Activated CD4-positive, alpha-beta T cell treated with anti-CD3 and anti-CD28 coated beads, Interleukin-2, Interleukin-4, amounts not matched to agents 100 ng/mL and 50 ng/mL, durations not matched to agents 16 hours and 8 hours (primary cell): Measurements from ENCODE around the gene OPRD1.
"Not testable (repeated sequence)": the region's sequence is repeated elsewhere in the genome, so short reads cannot be mapped to it uniquely, and the experiment has no call there.

Experiments
- DNase-seq: peaks from one replicate; pipeline ENCODE4 v3.0.0-alpha.2; 2020; ENCODE audit warnings: low spot score

OPRD1 gene

DNA sequence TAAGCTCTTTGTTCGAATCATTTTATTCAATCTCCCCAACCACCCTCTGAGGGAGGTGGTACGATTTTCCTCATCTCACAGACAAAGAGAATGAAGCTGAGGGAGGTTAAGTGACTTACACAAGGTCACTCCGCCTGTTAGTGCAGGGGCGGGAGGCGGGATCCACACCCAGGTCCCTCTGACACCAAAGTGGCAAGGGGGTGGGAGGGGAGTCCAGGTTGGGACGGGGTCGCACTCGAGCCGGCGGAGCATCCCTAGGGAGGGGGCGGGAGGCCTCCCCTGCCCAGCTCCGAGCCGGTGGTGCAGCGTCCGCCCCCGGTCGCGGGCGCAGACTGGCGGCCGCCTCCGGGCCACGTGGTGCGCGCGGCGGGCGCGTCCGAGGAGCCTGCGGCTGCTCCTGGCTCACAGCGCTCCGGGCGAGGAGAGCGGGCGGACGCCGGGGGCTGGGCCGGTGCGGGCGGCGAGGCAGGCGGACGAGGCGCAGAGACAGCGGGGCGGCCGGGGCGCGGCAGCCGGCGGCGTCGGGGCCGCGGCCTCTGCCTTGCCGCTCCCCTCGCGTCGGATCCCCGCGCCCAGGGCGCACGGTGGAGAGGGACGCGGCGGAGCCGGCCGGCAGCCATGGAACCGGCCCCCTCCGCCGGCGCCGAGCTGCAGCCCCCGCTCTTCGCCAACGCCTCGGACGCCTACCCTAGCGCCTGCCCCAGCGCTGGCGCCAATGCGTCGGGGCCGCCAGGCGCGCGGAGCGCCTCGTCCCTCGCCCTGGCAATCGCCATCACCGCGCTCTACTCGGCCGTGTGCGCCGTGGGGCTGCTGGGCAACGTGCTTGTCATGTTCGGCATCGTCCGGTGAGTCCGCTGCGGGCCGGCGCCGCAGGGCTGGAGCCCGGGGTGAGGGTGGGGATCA lies at the start of gene OPRD1:
TSS of gene OPRD1 (plus strand) at position 405 of the 903 bp plus-strand sequence. CDS start at position 619, 214 bp downstream.
- DNase-seq, result no peak

DNA sequence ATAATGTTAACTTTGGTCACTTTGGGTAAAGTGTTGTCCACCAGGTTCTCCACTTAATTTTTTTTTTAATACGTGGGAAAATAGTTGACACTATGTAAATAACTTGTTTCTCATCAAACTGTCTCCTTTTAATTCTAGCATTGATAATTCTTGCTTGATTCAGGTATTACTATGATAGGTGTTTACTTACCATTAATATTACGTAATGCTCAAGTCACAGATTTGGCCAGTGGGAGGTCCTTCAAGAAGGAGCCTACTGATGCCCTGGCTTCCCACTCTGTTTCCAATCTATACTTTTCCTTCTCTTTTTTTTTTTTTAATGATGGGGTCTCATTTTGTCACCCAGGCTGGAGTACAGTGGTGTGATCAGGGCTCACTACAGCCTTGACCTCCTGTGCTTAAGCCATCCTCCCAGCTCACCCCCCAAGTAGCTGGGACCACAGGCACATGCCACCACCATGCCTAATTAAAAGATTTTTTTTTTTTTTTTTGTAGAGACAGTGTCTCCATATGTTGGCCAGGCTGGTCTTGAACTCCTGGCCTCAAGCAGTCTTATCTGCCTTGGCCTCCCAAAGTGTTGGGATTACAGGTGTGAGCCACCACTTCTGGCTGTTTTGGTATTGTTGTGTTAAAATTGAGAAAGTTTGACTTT lies 45.3 kb upstream of the OPRD1 start:
- DNase-seq, result no peak

DNA sequence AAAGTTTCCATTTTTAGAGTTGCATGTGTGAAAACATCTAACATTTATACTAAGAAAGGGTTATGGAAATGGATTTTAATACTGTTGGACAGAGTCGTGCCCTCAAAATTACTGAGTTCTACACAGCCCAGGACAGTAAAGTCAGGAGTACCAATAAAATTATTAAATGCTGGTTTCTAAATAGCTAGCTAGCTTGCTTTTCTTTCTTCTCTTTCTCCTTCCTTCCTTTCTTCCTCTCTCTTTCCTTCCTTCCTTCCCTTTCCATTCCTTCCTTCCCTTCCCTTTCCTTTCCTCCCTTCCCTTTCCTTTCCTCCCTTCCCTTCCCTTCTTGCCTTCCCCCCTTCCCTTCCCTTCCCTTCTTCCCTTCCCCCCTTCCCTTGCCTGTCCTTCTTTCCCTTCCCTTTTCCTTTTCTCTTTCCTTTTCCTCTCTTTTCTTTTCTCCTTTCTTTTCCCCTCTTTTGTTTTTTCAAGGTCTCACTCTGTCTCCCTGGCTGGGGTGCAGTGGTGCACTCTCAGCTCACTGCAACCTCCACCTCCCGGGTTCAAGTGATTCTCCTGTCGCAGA lies 41.3 kb upstream of the OPRD1 start:
- DNase-seq, result no peak

DNA sequence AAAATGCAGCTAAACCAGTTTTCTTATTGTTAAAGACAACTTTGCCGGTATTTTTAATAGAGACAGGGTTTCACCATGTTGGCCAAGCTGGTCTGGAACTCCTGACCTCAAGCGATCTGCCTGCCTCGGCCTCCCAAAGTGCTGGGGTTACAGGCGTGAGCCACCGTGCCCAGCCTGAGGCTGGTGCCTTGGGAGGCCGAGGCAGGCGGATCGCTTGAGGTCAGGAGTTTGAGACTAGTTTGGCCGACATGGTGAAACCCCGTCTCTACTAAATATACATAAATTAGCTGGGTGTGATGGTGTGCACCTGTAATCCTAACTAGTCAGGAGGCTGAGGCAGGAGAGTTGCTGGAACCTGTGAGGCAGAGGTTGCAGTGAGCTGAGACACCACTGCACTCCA lies 40.0 kb upstream of the OPRD1 start:
- not testable (repeated sequence) for DNase-seq

DNA sequence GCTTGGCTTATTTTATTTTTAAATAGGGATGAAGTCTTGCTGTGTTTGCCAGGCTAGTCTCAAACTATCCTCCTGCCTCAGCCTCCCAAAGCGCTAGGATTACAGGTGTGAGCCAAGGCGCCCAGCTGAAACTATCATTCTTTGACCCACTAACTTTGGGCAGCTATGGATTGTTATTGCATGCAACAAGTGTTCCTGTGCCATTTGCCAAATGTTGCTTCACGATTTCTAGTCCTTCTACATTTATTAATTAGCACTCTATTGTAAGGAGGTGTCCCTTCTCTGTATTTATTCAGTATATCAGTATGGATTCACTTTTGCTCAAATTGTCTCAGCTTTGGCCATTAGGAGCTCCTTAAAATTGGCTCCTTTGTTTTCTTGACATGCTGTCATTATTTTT lies 38.9 kb upstream of the OPRD1 start:
- no peak for DNase-seq

DNA sequence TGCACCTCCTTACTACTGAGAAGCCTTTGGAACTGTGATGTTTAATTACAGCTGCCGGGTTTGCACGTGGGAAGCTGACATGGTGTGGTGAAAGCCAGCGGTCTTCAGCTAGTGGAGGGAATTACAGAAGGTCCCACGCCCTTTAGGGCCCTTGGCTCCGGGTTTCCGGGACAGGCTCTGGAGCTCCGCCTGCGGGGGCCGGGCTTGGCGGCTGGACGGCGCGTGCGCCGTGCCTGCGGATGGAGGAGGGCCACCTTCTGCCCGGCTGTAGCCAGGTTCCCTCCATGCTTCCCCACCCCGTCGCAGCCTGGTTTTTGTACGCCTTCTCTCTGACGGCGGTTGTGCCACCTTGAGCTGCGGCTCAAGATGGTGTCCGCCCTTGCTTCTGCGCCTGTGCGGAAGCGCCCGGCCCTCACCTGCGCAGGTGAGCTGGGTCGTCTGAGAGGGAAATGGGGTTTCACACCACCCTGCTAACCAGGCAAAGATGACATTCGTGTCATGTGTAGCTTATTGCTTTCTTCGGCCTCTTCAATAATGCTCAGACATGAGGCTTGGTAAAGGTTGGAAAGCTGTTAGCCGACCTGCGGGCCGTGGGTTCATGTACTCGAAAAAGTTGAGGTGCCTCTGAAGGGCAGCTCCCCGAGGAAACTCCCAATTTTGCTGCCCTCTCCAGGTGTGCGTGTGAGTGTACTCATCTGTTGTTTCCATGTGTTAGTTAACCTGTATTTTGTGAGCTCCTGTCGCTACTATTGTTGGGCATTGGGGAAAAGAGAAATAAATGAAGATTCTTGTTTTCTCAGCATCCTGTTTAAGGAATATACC lies 36.6 kb upstream of the OPRD1 start:
- DNase-seq, result peak; percentile 58

DNA sequence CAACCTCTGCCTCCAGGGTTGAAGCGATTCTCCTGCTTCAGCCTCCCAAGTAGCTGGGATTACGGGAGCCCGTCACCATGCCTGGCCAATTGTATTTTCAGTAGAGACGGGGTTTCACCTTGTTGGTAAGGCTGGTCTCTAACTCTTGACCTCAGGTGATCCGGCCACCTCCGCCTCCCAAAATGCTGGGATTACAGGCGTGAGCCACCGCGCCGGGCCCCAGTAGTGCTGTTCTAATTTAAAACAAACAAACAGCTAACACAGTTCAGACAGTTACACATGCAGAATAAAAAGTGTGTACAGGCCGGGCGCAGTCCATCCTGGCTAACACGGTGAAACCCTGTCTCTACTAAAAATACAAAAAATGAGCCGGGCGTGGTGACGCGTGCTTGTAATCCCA lies 35.6 kb upstream of the OPRD1 start:
- DNase-seq, result no peak

DNA sequence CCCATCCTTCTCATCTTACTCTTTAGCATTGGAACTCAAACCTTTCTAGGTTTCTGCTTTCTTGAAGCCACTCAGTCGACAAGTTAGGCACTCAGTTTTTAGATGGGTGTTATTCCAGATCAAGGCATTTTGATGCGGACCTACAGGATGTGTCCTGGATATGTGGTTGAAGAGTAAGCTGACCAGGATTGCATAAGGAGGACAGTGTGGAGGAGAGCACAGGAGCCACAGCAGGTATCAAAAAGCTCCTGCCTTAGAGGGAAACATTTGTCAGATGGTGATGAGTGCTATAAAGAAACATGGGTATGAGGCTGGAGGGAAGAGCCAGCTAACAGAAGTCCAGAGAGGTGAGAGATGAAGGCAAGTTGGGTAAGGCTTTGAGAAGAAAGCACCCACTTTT lies 33.9 kb upstream of the OPRD1 start:
- DNase-seq, result no peak

DNA sequence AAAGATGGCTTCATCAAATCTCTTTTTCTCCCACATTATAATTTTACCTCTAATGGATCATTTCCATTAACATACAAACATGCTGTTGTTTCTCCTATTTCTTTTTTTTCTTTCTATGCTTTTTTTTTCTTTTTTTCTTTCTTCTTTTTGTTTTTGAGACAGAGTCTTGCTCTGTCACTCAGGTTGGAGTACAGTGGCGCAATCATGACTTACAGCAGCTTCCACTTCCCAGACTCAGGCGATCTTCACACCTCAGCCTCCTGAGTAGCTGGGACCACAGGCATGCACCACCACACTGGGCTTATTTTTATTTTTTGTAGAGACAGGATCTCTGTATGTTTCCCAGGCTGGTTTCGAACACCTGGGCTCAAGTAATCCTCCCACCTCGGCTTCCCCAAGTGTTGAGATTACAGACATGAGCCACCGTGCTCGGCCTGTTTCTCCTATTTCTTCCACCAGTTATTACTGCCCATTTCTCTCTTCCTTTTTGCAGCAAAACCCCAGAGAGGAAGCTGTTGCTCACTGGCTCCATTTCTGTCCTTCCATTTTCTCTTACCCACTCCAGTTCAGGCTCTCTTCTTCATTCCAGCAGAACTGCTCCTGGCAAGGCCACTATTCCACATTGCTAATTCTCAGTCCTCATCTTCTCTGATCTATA lies 32.1 kb upstream of the OPRD1 start:
- no peak for DNase-seq

DNA sequence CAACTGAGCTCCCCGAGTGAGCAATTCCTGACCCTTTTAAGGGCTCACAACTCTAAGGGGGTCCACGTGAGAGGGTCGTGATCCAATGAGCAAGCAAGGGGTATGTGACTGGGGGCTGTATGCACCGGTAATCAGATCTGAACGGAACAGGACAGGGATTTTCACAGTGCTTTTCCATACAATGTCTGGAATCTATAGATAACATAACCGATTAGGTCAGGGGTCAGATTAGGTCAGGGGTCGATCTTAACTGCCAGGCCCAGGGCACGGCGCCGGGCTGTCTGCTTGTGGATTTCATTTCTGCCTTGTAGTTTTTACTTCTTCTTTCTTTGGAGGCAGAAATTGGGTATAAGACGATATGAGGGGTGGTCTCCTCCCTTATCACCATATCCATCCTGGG lies 30.7 kb upstream of the OPRD1 start:
- no peak for DNase-seq

DNA sequence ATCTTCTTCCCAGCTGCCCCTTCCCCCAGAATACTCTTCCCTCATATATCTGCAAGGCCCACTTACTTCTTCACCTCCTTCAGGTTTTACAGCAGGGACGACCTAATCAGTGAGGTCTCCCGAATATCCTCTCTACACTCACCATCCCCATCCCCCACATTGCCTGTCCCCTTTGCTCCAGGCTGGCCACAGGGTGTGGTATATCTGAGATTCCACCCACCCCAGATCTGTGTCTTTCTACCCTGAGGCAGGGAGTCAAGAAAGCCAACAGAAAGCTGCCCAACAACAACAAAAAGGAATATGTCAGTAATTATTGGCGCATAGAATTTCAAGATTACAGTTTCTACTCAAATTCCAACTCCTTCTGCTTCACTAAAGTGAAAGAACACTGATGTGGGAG lies 30.0 kb upstream of the OPRD1 start:
- DNase-seq, result no peak

DNA sequence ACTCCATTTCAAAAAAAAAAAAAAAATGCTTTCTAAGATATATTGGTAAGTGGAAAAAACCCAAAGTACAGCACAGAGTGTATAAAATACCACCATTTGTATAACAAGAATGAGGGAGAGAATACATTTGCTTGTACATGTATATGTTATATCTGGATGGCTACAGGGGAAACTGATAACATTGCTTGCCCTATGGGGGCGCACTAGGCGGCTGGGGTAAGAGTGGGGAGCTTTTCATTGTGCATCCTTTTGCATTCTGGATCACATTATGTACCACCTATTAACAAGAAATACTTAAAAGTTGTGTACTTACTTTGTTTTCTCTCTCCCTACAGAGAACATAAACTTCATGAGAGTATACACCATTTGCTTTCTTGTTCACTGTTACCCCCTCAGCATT lies 28.6 kb upstream of the OPRD1 start:
- no peak for DNase-seq

DNA sequence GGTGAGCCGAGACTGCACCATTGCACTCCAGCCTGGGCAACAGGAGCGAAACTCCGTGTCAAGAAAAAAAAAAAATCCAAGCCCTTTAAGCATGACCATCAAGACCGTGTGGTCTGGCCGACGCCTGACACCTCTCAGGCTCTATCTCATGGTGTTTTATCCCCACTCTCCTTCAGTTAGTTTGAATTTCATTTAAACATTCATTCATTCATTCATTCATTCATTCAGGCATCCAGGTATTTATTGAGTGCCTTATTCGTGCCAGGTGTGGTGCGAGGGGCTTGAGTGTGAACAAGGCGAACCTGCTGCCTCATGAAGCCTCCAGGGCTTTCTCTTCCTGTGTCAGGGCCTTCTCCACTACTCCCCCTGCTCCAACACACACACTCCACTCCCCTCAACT lies 22.6 kb upstream of the OPRD1 start:
- DNase-seq, result no peak

DNA sequence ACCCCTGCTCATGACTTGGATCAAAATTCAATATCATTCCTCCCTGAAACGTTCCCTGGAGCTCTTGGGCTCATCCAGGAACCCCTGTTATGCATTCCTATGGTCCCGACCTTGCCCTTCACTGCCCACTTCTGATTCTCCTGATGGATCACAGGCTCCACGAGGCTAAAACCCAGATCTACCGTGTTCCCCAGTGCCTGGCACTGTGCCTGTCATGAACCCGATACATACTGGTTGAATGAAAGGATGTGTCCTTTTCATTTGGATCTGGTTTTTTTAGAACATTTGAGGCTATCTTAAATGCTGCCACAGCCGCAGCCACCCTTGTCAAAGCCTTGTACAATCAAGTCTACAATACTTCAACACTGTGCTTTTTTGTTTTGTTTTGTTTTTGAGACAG lies 22.2 kb upstream of the OPRD1 start:
- no peak for DNase-seq

DNA sequence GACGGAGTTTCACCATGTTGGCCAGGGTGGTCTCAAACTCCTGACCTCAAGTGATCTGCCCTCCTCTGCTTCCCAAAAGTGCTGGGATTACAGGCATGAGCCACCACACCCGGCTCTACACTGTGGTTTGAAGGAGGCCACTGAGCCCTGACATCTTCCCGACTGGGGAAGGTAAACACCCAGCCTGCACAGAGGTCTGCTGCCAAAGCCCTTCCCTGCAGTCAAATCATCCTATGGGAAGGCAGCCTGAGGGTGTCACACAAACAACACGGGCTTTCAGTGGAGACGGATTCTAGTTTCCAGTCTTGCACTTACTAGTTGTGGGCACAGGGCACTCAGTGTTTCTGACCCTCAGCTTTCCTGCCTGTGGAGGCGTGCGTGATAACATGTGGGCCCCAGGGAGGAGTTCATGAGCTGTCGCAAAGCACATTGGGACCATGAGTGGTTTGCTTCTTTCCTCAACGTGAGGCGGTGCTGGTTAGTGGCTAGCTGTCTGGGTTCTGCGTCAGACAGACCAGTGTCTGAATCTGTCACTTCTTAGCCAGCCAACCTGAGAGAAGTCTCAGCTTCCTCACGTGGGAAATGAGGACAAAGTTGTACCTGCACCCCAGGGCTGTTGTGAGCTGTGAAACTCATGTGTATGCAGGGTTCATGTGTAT lies 21.5 kb upstream of the OPRD1 start:
- DNase-seq, result no peak

DNA sequence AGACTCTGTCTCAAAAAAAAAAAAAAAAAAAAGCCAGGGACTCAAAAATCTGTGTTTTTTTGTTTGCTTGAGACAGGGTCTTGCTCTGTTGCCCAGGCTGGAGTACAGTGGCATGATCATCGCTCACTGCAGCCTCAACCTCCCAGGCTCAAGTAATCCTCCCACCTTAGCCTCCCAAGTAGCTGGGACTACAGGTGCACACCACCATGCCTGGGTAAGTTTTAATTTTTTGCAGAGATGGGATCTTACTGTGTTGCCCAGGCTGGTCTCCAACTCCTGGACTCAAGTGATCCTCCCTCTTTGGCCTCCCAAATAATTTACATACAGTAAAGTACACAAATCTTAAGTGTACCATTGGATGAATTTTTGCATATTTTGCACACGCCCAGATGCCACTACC lies 20.0 kb upstream of the OPRD1 start:
- not testable (repeated sequence) for DNase-seq

DNA sequence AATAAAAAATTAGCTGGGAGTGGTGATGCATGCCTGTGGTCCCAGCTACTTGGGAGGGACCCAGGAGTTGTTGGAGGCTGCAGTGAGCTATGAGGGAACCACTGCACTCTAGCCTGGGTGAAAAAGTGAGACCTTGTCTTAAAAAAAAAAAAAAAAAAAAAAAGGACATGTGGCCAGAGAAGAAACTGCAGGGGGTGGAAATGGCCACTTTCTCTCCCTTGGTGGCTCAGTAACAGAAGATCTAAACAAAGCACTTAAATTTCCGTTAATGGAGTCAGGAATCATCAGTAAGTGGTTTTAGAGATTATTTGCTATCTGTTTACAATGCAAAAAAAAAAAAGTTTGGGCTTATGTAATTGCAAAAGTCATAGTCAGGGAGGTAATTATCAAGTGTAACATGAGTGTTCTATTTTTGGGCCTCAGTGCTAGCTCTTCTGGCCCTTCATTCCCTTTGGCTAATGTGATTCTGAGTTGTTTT lies 19.3 kb upstream of the OPRD1 start:
- no peak for DNase-seq

DNA sequence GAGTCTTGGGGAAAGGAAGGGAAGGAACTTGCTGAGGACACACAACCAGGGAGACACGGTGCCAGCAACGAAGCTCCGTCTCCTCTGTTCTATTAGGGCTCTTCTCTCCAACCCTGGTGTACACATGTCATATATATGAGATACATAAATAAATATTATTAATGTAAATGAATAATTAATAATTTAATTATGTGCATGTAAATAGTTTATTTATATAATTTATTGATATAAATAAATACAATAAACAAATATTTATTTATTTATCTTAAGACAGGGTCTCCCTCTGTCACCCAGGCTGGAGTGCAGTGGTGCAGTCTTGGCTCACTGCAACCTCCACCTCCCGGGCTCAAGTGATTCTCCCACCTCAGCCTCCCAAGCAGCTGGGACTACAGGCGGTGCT lies 17.4 kb upstream of the OPRD1 start:
- DNase-seq, result not testable (repeated sequence)

DNA sequence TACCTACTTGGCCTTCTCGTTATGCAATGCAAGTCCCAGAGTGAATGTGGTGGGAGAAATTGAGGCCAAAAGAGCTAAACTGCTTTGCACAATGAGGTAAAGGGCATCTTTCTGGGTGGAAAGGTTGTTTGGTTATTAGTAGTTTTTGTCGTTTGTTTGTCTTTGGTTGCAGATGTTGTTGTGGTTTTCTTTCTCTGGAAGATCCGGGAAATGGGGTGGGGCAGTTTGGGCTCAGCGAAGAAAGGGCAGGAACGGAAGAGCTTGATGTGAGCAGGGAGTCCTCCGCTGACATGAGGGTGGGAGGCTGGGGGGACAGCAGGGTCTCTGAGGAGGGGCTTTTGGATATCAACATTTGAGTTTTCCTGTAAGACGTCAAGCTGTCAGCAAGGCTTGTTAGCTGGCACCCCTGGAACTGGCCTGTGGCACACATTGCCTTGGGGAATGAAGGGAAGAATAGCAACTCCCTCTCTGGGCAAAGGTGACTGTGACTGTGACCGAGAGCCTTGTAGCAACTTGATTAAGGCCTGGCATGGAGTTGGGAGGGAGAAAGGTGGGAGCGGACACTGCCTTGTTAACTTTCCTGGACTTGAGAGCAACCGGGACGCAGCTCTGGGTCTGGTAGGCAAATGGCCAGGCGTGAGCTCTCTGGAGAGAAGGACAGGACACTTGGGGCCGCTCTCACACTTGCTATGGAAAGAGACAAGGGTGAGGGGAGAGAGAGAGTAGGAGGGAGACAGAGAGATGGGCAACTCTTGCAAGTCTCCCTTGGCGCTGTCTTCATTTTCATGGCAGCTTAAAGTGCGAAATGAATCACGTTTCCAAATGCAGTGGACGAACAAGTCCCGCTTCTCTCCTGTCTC lies 15.4 kb upstream of the OPRD1 start:
- DNase-seq, result no peak

DNA sequence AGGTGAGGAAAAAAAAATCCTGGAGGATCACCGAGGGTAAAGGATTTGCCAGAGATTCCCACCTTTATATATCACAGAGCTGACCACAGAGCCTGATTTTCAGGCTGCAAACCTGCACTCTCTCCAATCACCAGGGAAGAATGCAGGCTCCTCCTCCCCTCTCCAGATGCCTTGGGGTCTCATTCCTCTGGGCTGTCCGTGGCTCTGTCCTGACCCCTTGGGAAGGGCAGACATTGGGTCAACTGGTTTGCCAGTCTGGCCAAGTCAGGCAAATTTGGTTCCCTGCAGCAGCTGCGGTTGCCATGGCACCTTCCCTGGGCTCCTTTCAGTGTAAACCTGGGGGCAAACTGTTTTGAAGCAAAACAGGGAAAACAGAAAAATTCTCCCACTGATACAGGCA lies 11.6 kb upstream of the OPRD1 start:
- no peak for DNase-seq
